OCI-LY1 (cell line): Measurements from ENCODE around the gene CACNA1H.

ENCODE experiments used
- H2AFZ ChIP-seq: fragments of 200-600 bp; sonication (generic), shearing (Covaris generic); 2 replicates; pipeline ENCODE4 v1.6.0; 2014; ENCODE audit warnings: antibody characterized with exemption, mild to moderate bottlenecking, low read length
- H3F3A ChIP-seq: fragments of 200-600 bp; sonication (generic), shearing (Covaris generic); 2 replicates; pipeline ENCODE4 v1.6.0; 2014; ENCODE audit warnings: mild to moderate bottlenecking, antibody characterized with exemption, low read length, moderate library complexity; ENCODE audit not compliant: insufficient read depth
- H3K27ac ChIP-seq: fragments of 200-600 bp; sonication (generic); 2 replicates; pipeline ENCODE4 v1.5.1; 2014; ENCODE audit warnings: low read length, mixed run types, mild to moderate bottlenecking, low read depth; ENCODE audit not compliant: poor library complexity, severe bottlenecking
- H3K27me3 ChIP-seq: fragments of 200-600 bp; sonication (generic); 2 replicates; pipeline ENCODE4 v1.6.0; 2014; ENCODE audit warnings: antibody characterized with exemption, mild to moderate bottlenecking, low read length, moderate library complexity; ENCODE audit not compliant: insufficient read depth
- H3K36me3 ChIP-seq: fragments of 200-600 bp; sonication (generic); 2 replicates; pipeline ENCODE4 v1.6.1; 2014; ENCODE audit warnings: mild to moderate bottlenecking, antibody characterized with exemption, low read length, moderate library complexity, mixed read lengths; ENCODE audit not compliant: insufficient read depth
- H3K4me1 ChIP-seq: fragments of 200-600 bp; sonication (generic); 2 replicates; pipeline ENCODE4 v1.5.1; 2014; ENCODE audit warnings: mild to moderate bottlenecking, low read length, moderate library complexity; ENCODE audit not compliant: insufficient read depth, severe bottlenecking
- H3K4me2 ChIP-seq: fragments of 200-600 bp; sonication (generic), shearing (Covaris generic); 2 replicates; pipeline ENCODE4 v1.6.1; 2014; ENCODE audit warnings: low read length
- H3K4me3 ChIP-seq: fragments of 200-600 bp; sonication (generic); 2 replicates; pipeline ENCODE4 v1.5.1; 2014; ENCODE audit warnings: low read length, low read depth, mild to moderate bottlenecking, mixed read lengths; ENCODE audit not compliant: poor library complexity, severe bottlenecking
- H3K79me2 ChIP-seq: fragments of 200-600 bp; shearing (Covaris generic); 2 replicates; pipeline ENCODE4 v1.6.1; 2016; ENCODE audit warnings: mixed run types, low read length, mixed read lengths; ENCODE audit not compliant: insufficient read depth
- H3K9ac ChIP-seq: fragments of 200-600 bp; sonication (generic), shearing (Covaris generic); 2 replicates; pipeline ENCODE4 v1.6.1; 2014; ENCODE audit warnings: mild to moderate bottlenecking, low read length, mixed read lengths
- H3K9me2 ChIP-seq: fragments of 200-600 bp; sonication (generic), shearing (Covaris generic); 2 replicates; pipeline ENCODE4 v1.6.1; 2014; ENCODE audit warnings: low read depth, mild to moderate bottlenecking, low read length, mixed read lengths
- H3K9me3 ChIP-seq: fragments of 200-600 bp; shearing (Covaris generic); 2 replicates; pipeline ENCODE4 v1.6.1; 2014; ENCODE audit warnings: low read length, mixed read lengths
- H4K20me1 ChIP-seq: fragments of 200-600 bp; sonication (generic), shearing (Covaris generic); 2 replicates; pipeline ENCODE4 v1.6.0; 2016; ENCODE audit warnings: mild to moderate bottlenecking, low read length; ENCODE audit not compliant: insufficient read depth
- CTCF ChIP-seq: fragments of 200-600 bp; sonication (generic), shearing (Covaris generic); IDR thresholded peaks from 2 replicates; pipeline ENCODE4 v1.5.1; 2017; ENCODE audit warnings: mild to moderate bottlenecking, antibody characterized with exemption, low read length, moderate library complexity, mixed read lengths
- EZH2 ChIP-seq: fragments of 200-600 bp; sonication (generic), shearing (Covaris generic); IDR thresholded peaks from 2 replicates; pipeline ENCODE4 v1.8.0; 2017; ENCODE audit warnings: borderline replicate concordance, mixed run types, mild to moderate bottlenecking, antibody characterized with exemption, low read length, moderate library complexity, mixed read lengths

The CACNA1H gene

DNA sequence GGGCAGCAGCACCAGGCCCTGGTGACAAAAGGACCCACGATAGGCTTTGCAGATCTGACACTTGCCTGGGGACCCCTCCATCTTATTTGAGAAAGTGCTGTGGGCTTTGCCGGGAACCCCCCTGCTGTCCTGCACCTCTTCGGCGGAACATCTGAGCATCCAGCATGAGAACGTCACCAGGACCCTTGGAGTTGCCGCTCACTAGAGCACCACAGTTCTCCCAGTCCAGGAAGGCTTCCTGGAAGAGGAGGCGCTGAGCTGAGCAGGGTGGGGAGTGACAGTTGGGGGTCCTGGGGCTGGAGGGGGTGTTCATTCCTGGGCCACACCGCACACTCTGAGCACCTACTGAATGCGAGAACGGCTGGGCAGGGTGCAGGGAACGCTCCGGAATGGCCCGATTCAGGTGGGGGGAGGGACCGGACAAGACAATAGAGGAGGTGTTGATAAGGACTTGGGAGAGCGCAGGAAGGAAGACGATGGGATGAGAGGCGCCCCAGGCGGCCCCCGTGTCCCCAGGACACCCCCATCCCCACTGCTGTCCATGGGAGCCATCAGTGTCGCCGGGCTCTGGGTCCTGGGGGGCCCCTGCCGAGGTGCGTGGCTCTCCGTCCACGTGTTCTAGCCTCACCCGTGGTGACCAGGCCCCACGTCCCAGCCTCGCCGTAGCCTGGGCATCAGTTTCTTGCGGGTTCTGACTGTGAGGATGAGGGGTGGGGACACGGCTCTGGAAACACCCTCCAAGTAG lies 24.8 kb upstream of the CACNA1H start:
- Histone ChIP-seq H3K27me3 (no peaks in the 10 kb centered on the region), H4K20me1 (no peaks in the 10 kb centered on the region), H3K9ac (no peak overlapping the region), H3K4me2 (no peak overlapping the region), H3K4me1 (no peaks in the 10 kb centered on the region), H2AFZ (no peak overlapping the region), H3K27ac (no peak overlapping the region), H3K9me2 (no peaks in the 10 kb centered on the region), H3K36me3 (no peaks in the 10 kb centered on the region), H3K79me2 (no peaks in the 10 kb centered on the region), H3F3A (no peaks in the 10 kb centered on the region), H3K4me3 (no peak overlapping the region), H3K9me3 (no peaks in the 10 kb centered on the region)
- no peak for TF ChIP-seq CTCF
- no peak for TF ChIP-seq EZH2

GRCh38 chr16:1129106-1129960 lies 23.6 kb upstream of the CACNA1H start:
- H4K20me1 ChIP-seq, result no peaks in the 10 kb centered on the region
- no peak overlapping the region for H3K4me2 ChIP-seq
- no peaks in the 10 kb centered on the region for H3F3A ChIP-seq
- TF ChIP-seq EZH2 (no peak), CTCF (no peak)
- no peaks in the 10 kb centered on the region for H3K4me1 ChIP-seq
- no peak overlapping the region for H3K27ac ChIP-seq
- no peaks in the 10 kb centered on the region for H3K9me2 ChIP-seq
- no peak overlapping the region for H3K9ac ChIP-seq
- no peaks in the 10 kb centered on the region for H3K79me2 ChIP-seq
- H3K9me3 ChIP-seq, result no peaks in the 10 kb centered on the region
- no peak overlapping the region for H2AFZ ChIP-seq
- H3K36me3 ChIP-seq, result no peaks in the 10 kb centered on the region
- H3K27me3 ChIP-seq, result no peaks in the 10 kb centered on the region
- no peak overlapping the region for H3K4me3 ChIP-seq

DNA sequence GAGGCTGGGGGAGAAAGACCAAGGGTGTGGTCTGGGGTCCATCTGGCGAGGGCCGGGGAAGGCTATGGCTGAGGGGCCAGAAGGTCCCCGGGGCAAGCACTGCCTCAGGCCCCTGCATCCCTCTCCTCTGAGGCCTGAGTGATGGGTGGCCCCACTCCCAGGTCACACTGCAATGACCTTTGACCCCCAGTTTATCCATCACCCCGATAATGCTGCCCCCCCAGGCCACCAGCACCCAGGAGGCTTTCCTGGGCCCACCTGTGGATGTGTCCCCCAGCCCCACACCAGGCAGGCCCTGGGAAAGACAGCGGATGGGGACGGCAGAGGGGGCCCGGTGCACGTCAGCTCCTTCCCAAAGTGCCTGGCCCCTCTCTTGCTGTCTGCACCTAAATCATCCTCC lies 22.5 kb upstream of the CACNA1H start:
- Histone ChIP-seq H3K79me2 (no peaks in the 10 kb centered on the region), H3F3A (no peaks in the 10 kb centered on the region), H3K9me3 (no peaks in the 10 kb centered on the region), H3K9me2 (no peaks in the 10 kb centered on the region), H3K27me3 (no peaks in the 10 kb centered on the region), H3K4me2 (no peak overlapping the region), H3K36me3 (no peaks in the 10 kb centered on the region), H4K20me1 (no peaks in the 10 kb centered on the region), H3K9ac (no peak overlapping the region), H3K4me1 (no peaks in the 10 kb centered on the region), H3K27ac (no peak overlapping the region), H3K4me3 (no peak overlapping the region), H2AFZ (no peak overlapping the region)
- TF ChIP-seq CTCF (no peak), EZH2 (no peak)
